GM12878 (cell line): Measurements from ENCODE around the gene B4GALT4. TPM values are rescaled to one million over a fixed set of nuclear protein-coding genes. Genes with fewer than 3 reads are reported as not detected.
A peak's percentile ranks its signal among the peaks of the same experiment; 100 is the strongest.
"Not testable (repeated sequence)": the region's sequence is repeated elsewhere in the genome, so short reads cannot be mapped to it uniquely, and the experiment has no call there.

ENCODE experiments used
- ATAC-seq: fragments of 200-7000 bp; cut with Tn5 transposase; 3 replicates; pipeline ENCODE4 v1.9.1; 2020; ENCODE audit warnings: mild to moderate bottlenecking, moderate library complexity
- BruUV-seq: library from RNA; stranded (reverse); fragments of 400-500 nt; replicated peaks from 2 replicates; lab custom pipeline; 2021; lab: Mats Ljungman, UMichigan
- CTCF ChIA-PET: fragments of 300-600 bp; sonication (Branson Sonifier 250); formaldehyde crosslinking; extraction: SDS; loops from one replicate; lab custom pipeline; 2021; ENCODE audit warnings: inconsistent platforms; lab: Yijun Ruan, JAX
- POLR2A ChIA-PET: fragments of 350-600 bp; formaldehyde crosslinking; extraction: SDS; loops from one replicate; lab custom pipeline; 2021; ENCODE audit warnings: inconsistent platforms; lab: Charles Lee
- RAD21 ChIA-PET: fragments of 300-600 bp; sonication (Branson Sonifier 250); formaldehyde crosslinking; loops from one replicate; lab custom pipeline; 2023; ENCODE audit warnings: antibody characterized with exemption; ENCODE audit not compliant: unreplicated experiment; lab: Charles Lee
- SMC1A ChIA-PET: fragments of 300-600 bp; sonication (Branson Sonifier 250); formaldehyde crosslinking; loops from one replicate; lab custom pipeline; 2023; ENCODE audit not compliant: unreplicated experiment, uncharacterized antibody; lab: Charles Lee
- DNase-seq: peaks from one replicate; pipeline ENCODE4 v3.0.0-alpha.2; 2011; ENCODE audit warnings: low read depth, low spot score
- FAIRE-seq: peaks from 3 replicates; lab custom pipeline; 2011; peaks lifted over from hg19 to GRCh38; lab: Jason Lieb, UNC
- H2AFZ ChIP-seq: 2 replicates; pipeline ENCODE4 v1.6.0; 2011; ENCODE audit warnings: low read depth, low read length, control low read depth; ENCODE audit not compliant: control insufficient read depth
- H3K27ac ChIP-seq: 2 replicates; pipeline ENCODE4 v1.5.1; 2011; ENCODE audit warnings: control low read depth; ENCODE audit not compliant: control insufficient read depth, insufficient read depth
- H3K27me3 ChIP-seq, 2 experiments: replicated peaks in 1 of 2; 2 replicates each; pipeline versions ENCODE4 v1.6.0 to v1.6.1; 2011; ENCODE audit warnings: low read length in 1 of 2; ENCODE audit not compliant: control insufficient read depth in 2 of 2, insufficient read depth in 2 of 2
- H3K36me3 ChIP-seq, 2 experiments: 2 replicates each; pipeline ENCODE4 v1.5.1; 2011; ENCODE audit warnings: low read length in 1 of 2; ENCODE audit not compliant: control insufficient read depth in 2 of 2, insufficient read depth in 2 of 2
- H3K4me1 ChIP-seq: 2 replicates; pipeline ENCODE4 v1.6.1; 2011; ENCODE audit warnings: mild to moderate bottlenecking, low read length, moderate library complexity, mixed read lengths; ENCODE audit not compliant: control insufficient read depth, insufficient read depth
- H3K4me2 ChIP-seq: 2 replicates; pipeline ENCODE4 v1.6.0; 2011; ENCODE audit warnings: control low read depth; ENCODE audit not compliant: control insufficient read depth, insufficient read depth
- H3K4me3 ChIP-seq: fragments of 200-600 bp; sonication (generic); 2 replicates; pipeline ENCODE4 v1.5.1; 2016
- H3K79me2 ChIP-seq: 2 replicates; pipeline ENCODE4 v1.6.0; 2011; ENCODE audit warnings: low read length; ENCODE audit not compliant: control insufficient read depth, insufficient read depth
- H3K9ac ChIP-seq: 2 replicates; pipeline ENCODE4 v1.8.0; 2011; ENCODE audit warnings: low read length, control low read depth, mixed read lengths; ENCODE audit not compliant: control insufficient read depth, insufficient read depth
- H3K9me3 ChIP-seq: replicated peaks from 3 replicates; pipeline ENCODE4 v1.5.1; 2011; ENCODE audit warnings: mild to moderate bottlenecking, low read length; ENCODE audit not compliant: control insufficient read depth, insufficient read depth
- H4K20me1 ChIP-seq: 2 replicates; pipeline ENCODE4 v1.6.0; 2011; ENCODE audit not compliant: control insufficient read depth, insufficient read depth
- ASH2L ChIP-seq: fragments of 300-600, 200-600 bp; sonication (generic); IDR thresholded peaks from 2 replicates; pipeline ENCODE4 v1.6.1; 2017; ENCODE audit warnings: low read depth, mild to moderate bottlenecking, borderline replicate concordance
- HDGF ChIP-seq: fragments of 450-650 bp; IDR thresholded peaks from 2 replicates; pipeline ENCODE4 v1.6.1; 2016; ENCODE audit warnings: antibody characterized with exemption
- MTA2 ChIP-seq: fragments of 450-650 bp; IDR thresholded peaks from 2 replicates; pipeline ENCODE4 v1.6.1; 2016; ENCODE audit warnings: low read depth, mild to moderate bottlenecking, moderate library complexity
- MTA3 ChIP-seq: IDR thresholded peaks from 2 replicates; pipeline ENCODE4 v1.6.1; 2012; ENCODE audit warnings: low read length, inconsistent platforms, borderline replicate concordance
- NBN ChIP-seq: fragments of 450-650 bp; IDR thresholded peaks from 2 replicates; pipeline ENCODE4 v1.6.1; 2016
- NR2C1 ChIP-seq: fragments of 450-650 bp; IDR thresholded peaks from 2 replicates; pipeline ENCODE4 v1.6.1; 2017; ENCODE audit warnings: antibody characterized with exemption, mild to moderate bottlenecking, moderate library complexity
- NR2F1 ChIP-seq: fragments of 450-650 bp; conservative IDR thresholded peaks from 2 replicates; pipeline ENCODE4 v1.6.1; 2017; ENCODE audit warnings: mild to moderate bottlenecking
- SMAD5 ChIP-seq: IDR thresholded peaks from 2 replicates; pipeline ENCODE4 v1.6.1; 2016; ENCODE audit warnings: antibody characterized with exemption, low read depth
- SUZ12 ChIP-seq: fragments of 200-600 bp; sonication (generic); IDR thresholded peaks from one replicate; pipeline ENCODE4 v1.6.1; 2018; ENCODE audit warnings: antibody characterized with exemption, mild to moderate bottlenecking; ENCODE audit not compliant: unreplicated experiment
- ZSCAN29 ChIP-seq: fragments of 450-650 bp; IDR thresholded peaks from 2 replicates; pipeline ENCODE4 v1.6.1; 2017; ENCODE audit warnings: mild to moderate bottlenecking, moderate library complexity
- WGBS: methylation state at CpG from one replicate; pipeline ENCODE4 v1.1.6; 2016; ENCODE audit warnings: low lambda C conversion rate; ENCODE audit not compliant: insufficient replicate concordance, insufficient coverage; ENCODE audit errors: missing lambda C conversion rate; 5-methylcytosine and 5-hydroxymethylcytosine counted together
- in situ Hi-C: fragments of 300-500 bp; cut with MboI; formaldehyde crosslinking; loops from 9 replicates; pipeline ENCODE4 v1.14.3; 2018; ENCODE audit warnings: mixed read lengths
- intact Hi-C: fragments of 100-400 bp; cut with micrococcal nuclease; formaldehyde crosslinking; loops from one replicate; pipeline ENCODE4 v1.14.2; 2022; ENCODE audit not compliant: unreplicated experiment
- polyA plus RNA-seq, 11 experiments: library from polyadenylated mRNA; depleted of rRNA in 4 of 11; unstranded in 6 of 11; stranded (reverse) in 5 of 11; fragments of >200 nt; fragmentation: Nextera tagmentation in 4 of 11; fragmentation: Illumina TruSeq in 1 of 11; extraction: Ambion mirVana in 4 of 11; extraction: Trizol in 1 of 11; gene quantifications; 1 replicate in 1 of 11; 2 replicates in 10 of 11; pipeline versions ENCODE4 v1.2.1 to v1.2.3, GENCODE V29; 2011 to 2016; ENCODE audit warnings: inconsistent platforms in 2 of 11, missing spikeins in 2 of 11, low read depth in 1 of 11
- total RNA-seq, 4 experiments: library from RNA; depleted of rRNA in 3 of 4; stranded (reverse); fragments of >200 nt in 3 of 4; fragmentation: Illumina TruSeq in 1 of 4; extraction: Trizol in 1 of 4; gene quantifications; 2 replicates each; pipeline versions ENCODE4 v1.2.1 to v1.2.3, GENCODE V29; 2013 to 2021
- TF ChIP-seq, protein P1 (sequence below): fragments of 450-650 bp; IDR thresholded peaks from 2 replicates; pipeline ENCODE4 v1.6.1; 2017; ENCODE audit warnings: mild to moderate bottlenecking, moderate library complexity

Gene B4GALT4
- total and polyA plus RNA-seq, 10 of the 15 experiments (the other 5 are each of a cell fraction or from before 2014, with no cell fraction given) = 8.8 to 16.7 (median 13.1) TPM

DNA sequence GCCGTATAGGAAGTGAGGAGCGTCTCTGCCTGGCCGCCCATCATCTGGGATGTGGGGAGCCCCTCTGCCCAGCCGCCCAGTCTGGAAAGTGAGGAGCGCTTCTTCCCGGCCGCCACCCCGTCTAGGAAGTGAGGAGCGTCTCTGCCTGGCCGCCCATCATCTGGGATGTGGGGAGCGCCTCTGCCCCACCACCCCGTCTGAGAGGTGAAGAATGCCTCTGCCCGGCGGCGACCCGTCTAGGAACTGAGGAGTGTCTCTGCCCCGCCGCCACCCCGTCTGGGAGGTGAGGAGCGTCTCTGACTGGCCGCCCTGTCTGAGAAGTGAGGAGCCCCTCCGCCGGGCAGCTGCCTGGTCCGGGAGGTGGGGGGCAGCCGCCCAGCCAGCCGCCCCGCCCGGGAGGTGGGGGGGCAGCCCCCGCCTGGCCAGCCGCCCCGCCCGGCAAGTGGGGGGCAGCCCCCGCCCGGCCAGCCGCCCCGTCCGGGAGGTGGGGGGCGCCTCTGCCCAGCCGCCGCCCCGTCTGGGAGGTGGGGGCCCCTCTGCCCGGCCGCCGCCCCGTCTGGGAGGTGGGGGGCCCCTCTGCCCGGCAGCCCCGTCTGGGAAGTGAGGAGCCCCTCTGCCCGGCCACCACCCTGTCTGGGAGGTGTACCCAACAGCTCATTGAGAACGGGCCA is 1.8 kb upstream of the B4GALT4 start:
- in situ Hi-C loops, H4K20me1 ChIP-seq, H3K27ac ChIP-seq, H3K36me3 ChIP-seq, POLR2A ChIA-PET, intact Hi-C loops, H3K4me2 ChIP-seq, H3K27me3 ChIP-seq, FAIRE-seq, H3K4me1 ChIP-seq, H3K9ac ChIP-seq, H2AFZ ChIP-seq, H3K4me3 ChIP-seq, BruUV-seq, ATAC-seq, DNase-seq, H3K9me3 ChIP-seq: not testable (repeated sequence)
- ChIA-PET RAD21 (interaction anchor here (1.0 to 2.0 kb wide), 5 partner anchors 15 to 359 kb away, joined by 3 to 54 read pairs (median 24); partner anchors contain the start of genes IGSF11 and TEX55), SMC1A (interaction anchor here (1.9 to 3.3 kb wide), 3 partner anchors 16 to 110 kb away, joined by 13 to 16 read pairs (median 15); no protein-coding TSS in a partner anchor), CTCF (interaction anchor here (1.3 to 3.6 kb wide), 7 partner anchors 15 to 439 kb away, joined by 6 to 110 read pairs (median 16); partner anchors contain the start of gene TEX55)
- peaks cover 19% of the 10 kb centered on the region for H3K79me2 ChIP-seq
- WGBS = 89% methylated on average over 17 of the region's 49 CpGs

DNA sequence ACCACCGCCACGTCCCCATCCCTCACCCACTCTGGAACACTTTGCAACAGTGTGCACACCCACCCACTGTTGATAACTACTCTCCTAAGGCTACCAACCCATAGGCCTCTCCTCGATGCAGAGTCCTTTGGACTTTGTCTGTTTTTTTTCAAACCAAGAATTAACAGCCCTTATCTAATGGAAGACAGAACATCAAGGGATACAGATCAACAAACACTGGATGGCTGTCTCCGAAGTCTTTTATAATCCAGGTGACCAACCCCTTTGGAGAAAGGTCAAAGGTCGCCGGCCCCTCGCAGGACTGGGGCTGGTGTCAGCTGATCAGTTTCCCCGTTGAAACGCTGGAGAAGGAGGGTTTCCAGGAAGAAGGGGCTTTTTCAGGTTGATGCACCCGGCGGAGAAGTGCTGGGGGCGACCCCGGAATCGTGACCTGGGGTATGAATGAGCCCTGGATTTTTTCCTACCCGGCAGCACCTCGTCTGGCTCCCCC is 532 bp downstream of the B4GALT4 start:
- peak overlapping the region; percentile 84 for H2AFZ ChIP-seq
- peak; percentile 7 for ATAC-seq
- peaks cover 19% of the 10 kb centered on the region for H3K79me2 ChIP-seq
- in situ Hi-C loops (no loop called here), intact Hi-C loops (loop anchor here (2.0 kb wide), 1 partner anchor 355 kb away; no protein-coding TSS in a partner anchor)
- H3K4me3 ChIP-seq = peak overlapping the region; percentile 98
- RAD21 ChIA-PET = interaction anchor here (0.9 to 2.9 kb wide), 19 partner anchors 9 to 441 kb away, joined by 3 to 54 read pairs (median 6); partner anchors contain the start of genes ARHGAP31, TEX55 and TMEM39A
- H4K20me1 ChIP-seq = no peaks in the 10 kb centered on the region
- SMC1A ChIA-PET = interaction anchor here (0.5 to 3.3 kb wide), 19 partner anchors 9 to 440 kb away, joined by 3 to 33 read pairs (median 5); partner anchors contain the start of genes ARHGAP31, IGSF11, TEX55 and TIMMDC1
- no peaks in the 10 kb centered on the region for H3K27me3 ChIP-seq
- WGBS = 3% methylated on average over 14 of the region's 16 CpGs
- no peaks in the 10 kb centered on the region; a peak in 1 of 4 replicates for H3K36me3 ChIP-seq
- peak; percentile 27 for FAIRE-seq
- CTCF ChIA-PET = interaction anchor here (0.7 to 3.6 kb wide), 28 partner anchors 7 to 689 kb away, joined by 3 to 110 read pairs (median 8); partner anchors contain the start of genes ARHGAP31, IGSF11 and TEX55
- H3K4me1 ChIP-seq = peaks cover 4% of the 10 kb centered on the region; the same call in 1 of the 2 replicates
- H3K9me3 ChIP-seq = no peaks in the 10 kb centered on the region
- peak overlapping the region; percentile 85 for H3K9ac ChIP-seq
- H3K27ac ChIP-seq = peak overlapping the region; percentile 88
- POLR2A ChIA-PET = interaction anchor here (0.6 to 1.0 kb wide), 4 partner anchors 61 to 259 kb away, joined by 3 to 6 read pairs (median 4); partner anchors contain the start of genes TIMMDC1 and TMEM39A
- no peak for DNase-seq
- BruUV-seq = no TSS peak
- H3K4me2 ChIP-seq = peak overlapping the region; percentile 91
- peak; percentile 96 for TF ChIP-seq NR2F1
- TF ChIP-seq ZSCAN29 = no peak
- TF ChIP-seq, protein P1, sequence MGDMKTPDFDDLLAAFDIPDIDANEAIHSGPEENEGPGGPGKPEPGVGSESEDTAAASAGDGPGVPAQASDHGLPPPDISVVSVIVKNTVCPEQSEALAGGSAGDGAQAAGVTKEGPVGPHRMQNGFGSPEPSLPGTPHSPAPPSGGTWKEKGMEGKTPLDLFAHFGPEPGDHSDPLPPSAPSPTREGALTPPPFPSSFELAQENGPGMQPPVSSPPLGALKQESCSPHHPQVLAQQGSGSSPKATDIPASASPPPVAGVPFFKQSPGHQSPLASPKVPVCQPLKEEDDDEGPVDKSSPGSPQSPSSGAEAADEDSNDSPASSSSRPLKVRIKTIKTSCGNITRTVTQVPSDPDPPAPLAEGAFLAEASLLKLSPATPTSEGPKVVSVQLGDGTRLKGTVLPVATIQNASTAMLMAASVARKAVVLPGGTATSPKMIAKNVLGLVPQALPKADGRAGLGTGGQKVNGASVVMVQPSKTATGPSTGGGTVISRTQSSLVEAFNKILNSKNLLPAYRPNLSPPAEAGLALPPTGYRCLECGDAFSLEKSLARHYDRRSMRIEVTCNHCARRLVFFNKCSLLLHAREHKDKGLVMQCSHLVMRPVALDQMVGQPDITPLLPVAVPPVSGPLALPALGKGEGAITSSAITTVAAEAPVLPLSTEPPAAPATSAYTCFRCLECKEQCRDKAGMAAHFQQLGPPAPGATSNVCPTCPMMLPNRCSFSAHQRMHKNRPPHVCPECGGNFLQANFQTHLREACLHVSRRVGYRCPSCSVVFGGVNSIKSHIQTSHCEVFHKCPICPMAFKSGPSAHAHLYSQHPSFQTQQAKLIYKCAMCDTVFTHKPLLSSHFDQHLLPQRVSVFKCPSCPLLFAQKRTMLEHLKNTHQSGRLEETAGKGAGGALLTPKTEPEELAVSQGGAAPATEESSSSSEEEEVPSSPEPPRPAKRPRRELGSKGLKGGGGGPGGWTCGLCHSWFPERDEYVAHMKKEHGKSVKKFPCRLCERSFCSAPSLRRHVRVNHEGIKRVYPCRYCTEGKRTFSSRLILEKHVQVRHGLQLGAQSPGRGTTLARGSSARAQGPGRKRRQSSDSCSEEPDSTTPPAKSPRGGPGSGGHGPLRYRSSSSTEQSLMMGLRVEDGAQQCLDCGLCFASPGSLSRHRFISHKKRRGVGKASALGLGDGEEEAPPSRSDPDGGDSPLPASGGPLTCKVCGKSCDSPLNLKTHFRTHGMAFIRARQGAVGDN = no peak
- no peak for TF ChIP-seq SUZ12
- TF ChIP-seq MTA3 = no peak
- peak; percentile 91 for TF ChIP-seq NR2C1
- TF ChIP-seq ASH2L = 0 out of 2 replicates have a peak, but pooled peaks have one; percentile 20
- peak; percentile 22; the same call in 1 of the 2 replicates for TF ChIP-seq NBN
- TF ChIP-seq HDGF = 0 out of 2 replicates have a peak, but pooled peaks have one; percentile 43
- 0 out of 2 replicates have a peak, but pooled peaks have one; percentile 30 for TF ChIP-seq MTA2
- TF ChIP-seq SMAD5 = no peak
